ENCODE results near the gene SORBS2.

GRCh38 chr4:185813133-185813532 lies 1.1 kb upstream of the SORBS2 start:
- TF ChIP-seq POU6F1 (CRISPR knock-in tag; IDR thresholded peaks at IDR 0.05; ENCODE audit: borderline replicate concordance, low read depth), result no peak
- no peak for TF ChIP-seq RARB (CRISPR knock-in tag; IDR thresholded peaks at IDR 0.05)
- no peak for TF ChIP-seq ZFP30 (CRISPR knock-in tag; IDR thresholded peaks at IDR 0.05)
- no peak for TF ChIP-seq ARNTL (CRISPR knock-in tag; IDR thresholded peaks at IDR 0.05; ENCODE audit: borderline replicate concordance, low read depth)
- no peak for TF ChIP-seq ZNF70 (CRISPR knock-in tag; IDR thresholded peaks at IDR 0.05)
- TF ChIP-seq PATZ1 (CRISPR knock-in tag; IDR thresholded peaks at IDR 0.05; ENCODE audit: borderline replicate concordance), result no peak
- TF ChIP-seq ZNF565 (CRISPR knock-in tag; conservative IDR thresholded peaks at IDR 0.05; ENCODE audit: low read depth), result no peak
- TF ChIP-seq ZC3H10 (CRISPR knock-in tag; IDR thresholded peaks at IDR 0.05), result no peak

Measured in SK-N-SH treated with all-trans-retinoic acid at 6 μM for 48 hours (cell line).